Endodermal cell (in vitro differentiated cells): ENCODE results near the gene SFRP5. TPM values are rescaled to one million over a fixed set of nuclear protein-coding genes. Genes with fewer than 3 reads are reported as not detected.
A peak's percentile ranks its signal among the peaks of the same experiment; 100 is the strongest.

Experiments
- DNase-seq: peaks from one replicate; pipeline ENCODE4 v3.0.0-alpha.2; 2017
- H3K27ac ChIP-seq: 2 replicates; pipeline ENCODE4 v1.5.1; 2013; ENCODE audit warnings: mild to moderate bottlenecking, low read depth, low read length, moderate library complexity
- H3K27me3 ChIP-seq: 2 replicates; pipeline ENCODE4 v1.6.1; 2013; ENCODE audit warnings: mild to moderate bottlenecking, low read length, moderate library complexity; ENCODE audit not compliant: insufficient read depth, control insufficient read depth, poor library complexity, severe bottlenecking
- H3K36me3 ChIP-seq: 2 replicates; pipeline ENCODE4 v1.7.0; 2013; ENCODE audit warnings: mild to moderate bottlenecking, low read length, moderate library complexity; ENCODE audit not compliant: control insufficient read depth, insufficient read depth
- H3K4me1 ChIP-seq: one replicate; pipeline ENCODE4 v1.7.0; 2013; ENCODE audit warnings: low read length; ENCODE audit not compliant: control insufficient read depth, insufficient read depth
- H3K4me3 ChIP-seq: 2 replicates; pipeline ENCODE4 v1.5.1; 2013; ENCODE audit warnings: mild to moderate bottlenecking, low read length, moderate library complexity
- H3K9ac ChIP-seq: 2 replicates; pipeline ENCODE4 v1.6.1; 2013; ENCODE audit warnings: mild to moderate bottlenecking, low read length, moderate library complexity; ENCODE audit not compliant: poor library complexity, severe bottlenecking; ENCODE audit errors: extremely low read depth
- H3K9me3 ChIP-seq: 2 replicates; pipeline ENCODE4 v1.6.1; 2013; ENCODE audit warnings: mild to moderate bottlenecking, low read length, moderate library complexity; ENCODE audit not compliant: control insufficient read depth
- H3K27ac Mint-ChIP-seq: 2 replicates; pipeline ENCODE4 v1.8.0; 2020; ENCODE audit warnings: mixed read lengths
- H3K27me3 Mint-ChIP-seq: 2 replicates; pipeline ENCODE4 v1.8.0; 2021; ENCODE audit warnings: mild to moderate bottlenecking, mixed read lengths; ENCODE audit not compliant: insufficient read depth
- H3K36me3 Mint-ChIP-seq: 2 replicates; pipeline ENCODE4 v1.8.0; 2020; ENCODE audit warnings: low read depth, mixed read lengths
- H3K4me1 Mint-ChIP-seq: 2 replicates; pipeline ENCODE4 v1.8.0; 2020; ENCODE audit warnings: mixed read lengths
- H3K4me3 Mint-ChIP-seq: 2 replicates; pipeline ENCODE4 v1.8.0; 2020; ENCODE audit warnings: mild to moderate bottlenecking, moderate library complexity, mixed read lengths
- H3K9me3 Mint-ChIP-seq: 2 replicates; pipeline ENCODE4 v1.8.0; 2020; ENCODE audit warnings: mild to moderate bottlenecking, mixed read lengths
- CTCF ChIP-seq: fragments of 200-600 bp; sonication (generic); conservative IDR thresholded peaks from 2 replicates; pipeline ENCODE4 v1.5.0; 2021; ENCODE audit warnings: antibody characterized with exemption, mild to moderate bottlenecking
- WGBS, 2 experiments: methylation state at CpG; one replicate each; pipeline versions ENCODE4 v1.1.5 to v1.1.7; 2013; ENCODE audit warnings: missing lambda C conversion rate in 2 of 2, mixed read lengths in 1 of 2; ENCODE audit not compliant: insufficient coverage in 1 of 2, insufficient read length in 1 of 2; 5-methylcytosine and 5-hydroxymethylcytosine counted together
- total RNA-seq, 2 donors: library from RNA; stranded (reverse); fragmentation: NEBNext Ultra II Directional in 1 of 2; extraction: Animal tissue kit (Norgen Biotek cat#: 25700) in 1 of 2; gene quantifications; 2 replicates in 1 of 2; 3 replicates in 1 of 2; pipeline ENCODE4 v1.2.1, GENCODE V29; 2021

Gene SFRP5
- total RNA-seq, 2 donors from 2014 or later, result 1.8 to 2.3 TPM

GRCh38 chr10:97778452-97779302, 6.9 kb upstream of the SFRP5 start:
- peaks cover 15% of the 10 kb centered on the region for H3K27me3 ChIP-seq
- no peaks in the 10 kb centered on the region for H3K36me3 ChIP-seq
- peak; percentile 76 for DNase-seq
- H3K4me1 ChIP-seq, result peaks cover 21% of the 10 kb centered on the region
- peaks cover 24% of the 10 kb centered on the region for H3K27me3 Mint-ChIP-seq
- no peak overlapping the region for H3K27ac ChIP-seq
- WGBS, 2 experiments, result 70 to 80% methylated on average over 9 to 11 of the region's 11 CpGs
- peaks cover 30% of the 10 kb centered on the region for H3K4me1 Mint-ChIP-seq
- no peaks in the 10 kb centered on the region for H3K9me3 ChIP-seq
- H3K27ac Mint-ChIP-seq, result no peak overlapping the region
- H3K4me3 ChIP-seq, result no peak overlapping the region
- no peak for TF ChIP-seq CTCF
- H3K36me3 Mint-ChIP-seq, result no peaks in the 10 kb centered on the region
- no peaks in the 10 kb centered on the region for H3K9me3 Mint-ChIP-seq
- no peak overlapping the region for H3K9ac ChIP-seq
- H3K4me3 Mint-ChIP-seq, result peak overlapping the region; percentile 7

- no peak for DNase-seq
- H3K4me3 ChIP-seq, result no peak overlapping the region
- peaks cover 30% of the 10 kb centered on the region for H3K27me3 ChIP-seq
- H3K9ac ChIP-seq, result no peak overlapping the region
- peaks cover 25% of the 10 kb centered on the region for H3K4me1 ChIP-seq
- H3K27ac ChIP-seq, result no peak overlapping the region
- H3K9me3 Mint-ChIP-seq, result no peaks in the 10 kb centered on the region
- no peak overlapping the region for H3K27ac Mint-ChIP-seq
- peaks cover 39% of the 10 kb centered on the region for H3K27me3 Mint-ChIP-seq
- H3K4me3 Mint-ChIP-seq, result no peak overlapping the region
- H3K36me3 Mint-ChIP-seq, result no peaks in the 10 kb centered on the region
- peaks cover 31% of the 10 kb centered on the region for H3K4me1 Mint-ChIP-seq
- 89 to 91% methylated on average over 4 of the region's 4 CpGs for WGBS, 2 experiments
- no peak for TF ChIP-seq CTCF
- no peaks in the 10 kb centered on the region for H3K9me3 ChIP-seq
- no peaks in the 10 kb centered on the region for H3K36me3 ChIP-seq
These were observed 5.3 kb upstream of the SFRP5 start for GRCh38 chr10:97777143-97777542.

- H3K27me3 Mint-ChIP-seq, result peaks cover 58% of the 10 kb centered on the region
- Histone ChIP-seq H3K9me3 (no peaks in the 10 kb centered on the region), H3K27ac (no peak overlapping the region), H3K36me3 (no peaks in the 10 kb centered on the region), H3K27me3 (peaks cover 50% of the 10 kb centered on the region), H3K4me3 (no peak overlapping the region), H3K9ac (no peak overlapping the region), H3K4me1 (peaks cover 15% of the 10 kb centered on the region)
- no peak for TF ChIP-seq CTCF
- no peaks in the 10 kb centered on the region for H3K9me3 Mint-ChIP-seq
- 85 to 90% methylated on average over 7 to 10 of the region's 10 CpGs for WGBS, 2 experiments
- H3K36me3 Mint-ChIP-seq, result no peaks in the 10 kb centered on the region
- H3K27ac Mint-ChIP-seq, result no peak overlapping the region
- peaks cover 22% of the 10 kb centered on the region for H3K4me1 Mint-ChIP-seq
- DNase-seq, result no peak
- H3K4me3 Mint-ChIP-seq, result no peak overlapping the region
These were observed 3.1 kb upstream of the SFRP5 start for GRCh38 chr10:97774811-97775294.
